ENCODE data around the gene NPIPA7.
"Not testable (repeated sequence)": the region's sequence is repeated elsewhere in the genome, so short reads cannot be mapped to it uniquely, and the experiment has no call there.

Gene NPIPA7

GRCh38 chr16:16420515-16420914, 41.6 kb downstream of the NPIPA7 start:
- DNase-seq = not testable (repeated sequence)

DNA sequence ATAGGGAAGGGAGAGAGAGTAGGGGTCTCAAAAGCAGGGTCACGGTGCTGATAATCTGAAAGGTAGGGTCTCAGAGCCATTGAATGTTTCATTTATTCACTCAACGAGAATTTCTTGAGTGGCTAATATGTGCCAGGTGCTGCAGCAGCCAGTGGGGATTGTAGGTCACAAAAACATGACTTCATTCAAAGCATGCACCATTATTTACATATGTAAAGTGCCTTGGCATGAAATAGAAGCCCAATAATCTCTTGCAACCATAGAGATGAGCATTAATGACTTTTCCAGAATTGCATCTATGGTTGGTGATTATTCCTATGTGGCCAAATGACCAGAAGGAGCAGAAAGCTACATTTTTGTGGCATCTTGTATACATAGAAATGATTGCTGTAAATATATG, 46.2 kb downstream of the NPIPA7 start:
- DNase-seq = not testable (repeated sequence)

DNA sequence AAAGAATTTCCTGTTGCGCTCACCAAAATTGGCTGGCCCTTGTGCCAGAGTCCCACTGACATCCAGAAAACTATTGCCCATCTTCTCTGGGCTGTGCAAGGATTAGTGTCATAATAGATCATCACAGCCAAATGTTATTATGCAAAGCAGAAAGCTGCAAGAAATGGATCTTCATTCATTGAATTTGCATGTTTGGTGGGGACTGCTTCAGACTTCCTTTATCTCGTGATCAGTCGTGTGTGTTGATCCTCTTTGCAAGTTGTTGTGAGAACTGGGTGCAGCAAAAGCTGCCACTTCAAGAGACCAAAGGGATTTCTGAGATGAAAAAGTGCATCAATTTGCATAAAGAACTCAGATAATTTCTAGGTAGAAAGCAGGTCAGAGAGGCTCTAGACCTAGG, 52.2 kb downstream of the NPIPA7 start:
- not testable (repeated sequence) for DNase-seq

- not testable (repeated sequence) for DNase-seq
Observed at GRCh38 chr16:16434711-16435110, 55.8 kb downstream of the NPIPA7 start.

GRCh38 chr16:16441401-16441800, 62.5 kb downstream of the NPIPA7 start:
- DNase-seq = not testable (repeated sequence)

Measured in activated CD4-positive, CD25-positive, alpha-beta regulatory T cell treated with anti-CD3 and anti-CD28 coated beads, Interleukin-2, amount 50 U/mL, for 72 hours (primary cell).